GM18520 (cell line): Measurements from ENCODE around the gene PCDHGC5.

Experiments
- ATAC-seq: cut with Tn5 transposase; IDR thresholded peaks from one replicate; pipeline ENCODE4 v1.9.1; 2021; ENCODE audit not compliant: unreplicated experiment

PCDHGC5 gene

DNA sequence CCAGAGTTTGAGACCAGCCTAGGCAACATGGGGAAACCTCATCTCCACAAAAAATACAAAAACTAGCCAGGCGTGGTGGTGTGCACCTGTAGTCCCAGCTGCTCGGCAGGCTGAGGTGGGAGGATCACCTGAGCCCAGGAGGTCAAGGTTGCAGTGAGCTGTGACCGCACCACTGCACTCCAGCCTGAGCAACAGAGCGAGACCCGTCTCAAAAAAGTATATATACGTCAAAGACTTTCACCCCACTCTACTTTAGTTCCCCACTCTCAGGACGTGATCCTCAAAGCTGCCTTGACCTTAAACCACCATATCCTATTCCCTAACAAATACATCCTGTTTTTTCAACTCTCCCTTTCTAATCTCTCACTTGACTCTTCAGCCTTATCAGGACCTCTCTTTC is 41.0 kb downstream of the PCDHGC5 start:
- ATAC-seq: no peak

DNA sequence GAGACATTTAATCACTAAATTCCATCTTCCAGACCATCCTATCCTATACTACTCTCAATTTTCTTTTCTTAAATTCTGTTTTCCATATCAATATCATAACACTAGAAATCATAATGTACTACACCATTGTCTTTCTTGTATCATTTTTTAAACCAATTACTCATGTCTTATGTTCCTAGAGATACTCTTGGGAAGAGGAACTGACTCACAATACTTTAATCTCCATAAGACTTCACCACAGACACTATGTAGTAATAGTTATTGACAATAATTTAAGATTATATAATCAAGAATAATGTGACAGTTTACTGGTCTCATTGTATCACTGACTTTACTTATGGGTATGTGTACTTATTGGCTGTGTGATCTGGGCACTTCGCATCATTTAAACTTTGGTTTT is 43.8 kb downstream of the PCDHGC5 start:
- ATAC-seq: no peak

DNA sequence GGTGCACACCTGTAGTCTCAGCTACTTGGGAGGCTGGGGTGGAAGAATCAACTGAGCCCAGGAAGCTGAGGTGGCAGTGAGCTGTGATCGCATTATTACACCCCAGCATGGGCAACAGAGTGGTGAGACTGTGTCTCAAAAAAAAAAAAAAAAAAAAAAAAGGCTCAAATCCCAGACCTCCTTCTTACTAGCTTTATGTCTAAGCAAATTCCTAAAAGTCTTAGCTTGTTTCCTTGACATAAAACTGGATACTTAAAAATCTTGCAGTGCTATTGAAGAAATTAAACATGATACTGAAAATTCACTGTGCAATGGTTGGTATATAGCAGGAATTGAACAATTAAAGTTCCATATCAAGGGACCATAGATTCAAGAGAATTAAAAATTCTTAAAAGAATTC is 45.0 kb downstream of the PCDHGC5 start:
- no peak for ATAC-seq

- ATAC-seq: no peak
These were observed 45.8 kb downstream of the PCDHGC5 start for GRCh38 chr5:141534492-141535213.
